UCSD-AML1 (cell line): Measurements from ENCODE around the gene QDPR.
A peak's percentile ranks its signal among the peaks of the same experiment; 100 is the strongest.
"Not testable (repeated sequence)": the region's sequence is repeated elsewhere in the genome, so short reads cannot be mapped to it uniquely, and the experiment has no call there.

Experiments
- DNase-seq: peaks from one replicate; lab custom pipeline; 2025; ENCODE audit not compliant: unreplicated experiment; lab: John Stamatoyannopoulos, UW

QDPR gene

GRCh38 chr4:17492058-17492741, 19.7 kb downstream of the QDPR start:
- no peak for DNase-seq

GRCh38 chr4:17491196-17491595, 20.7 kb downstream of the QDPR start:
- no peak for DNase-seq

- no peak for DNase-seq
Observed at GRCh38 chr4:17490575-17491059, 21.3 kb downstream of the QDPR start.

- no peak for DNase-seq
Observed at GRCh38 chr4:17489721-17490120, 22.2 kb downstream of the QDPR start.

GRCh38 chr4:17489123-17489522, 22.8 kb downstream of the QDPR start:
- no peak for DNase-seq

- DNase-seq = no peak
Observed at GRCh38 chr4:17482716-17483115, 29.2 kb downstream of the QDPR start.

GRCh38 chr4:17480955-17481354, 30.9 kb downstream of the QDPR start:
- no peak for DNase-seq

- no peak for DNase-seq
Observed at GRCh38 chr4:17480210-17480927, 31.5 kb downstream of the QDPR start.

- no peak for DNase-seq
Observed at GRCh38 chr4:17477774-17478472, 34.0 kb downstream of the QDPR start.

GRCh38 chr4:17476853-17477252, 35.0 kb downstream of the QDPR start:
- DNase-seq = no peak

- DNase-seq = no peak
Observed at GRCh38 chr4:17475481-17475880, 36.4 kb downstream of the QDPR start.

GRCh38 chr4:17469931-17470674, 41.8 kb downstream of the QDPR start:
- DNase-seq = no peak

- DNase-seq = no peak
Observed at GRCh38 chr4:17468619-17469221, 43.2 kb downstream of the QDPR start.

- no peak for DNase-seq
Observed at GRCh38 chr4:17463606-17464005, 48.3 kb downstream of the QDPR start.

- DNase-seq = no peak
Observed at GRCh38 chr4:17450269-17450804, 61.6 kb downstream of the QDPR start.

- DNase-seq = no peak
Observed at GRCh38 chr4:17448689-17449088, 63.2 kb downstream of the QDPR start.

- peak; percentile 11 for DNase-seq
Observed at GRCh38 chr4:17447675-17448298, 64.1 kb downstream of the QDPR start.

- DNase-seq = no peak
Observed at GRCh38 chr4:17447056-17447455, 64.8 kb downstream of the QDPR start.

GRCh38 chr4:17442477-17442876, 69.4 kb downstream of the QDPR start:
- not testable (repeated sequence) for DNase-seq

GRCh38 chr4:17437396-17437795, 74.5 kb downstream of the QDPR start:
- no peak for DNase-seq
